DMS53 (cell line): ENCODE results near the gene ASB13.
A peak's percentile ranks its signal among the peaks of the same experiment; 100 is the strongest.

Experiments used
- DNase-seq: peaks from one replicate; lab custom pipeline; 2025; lab: John Stamatoyannopoulos, UW

Gene ASB13

DNA sequence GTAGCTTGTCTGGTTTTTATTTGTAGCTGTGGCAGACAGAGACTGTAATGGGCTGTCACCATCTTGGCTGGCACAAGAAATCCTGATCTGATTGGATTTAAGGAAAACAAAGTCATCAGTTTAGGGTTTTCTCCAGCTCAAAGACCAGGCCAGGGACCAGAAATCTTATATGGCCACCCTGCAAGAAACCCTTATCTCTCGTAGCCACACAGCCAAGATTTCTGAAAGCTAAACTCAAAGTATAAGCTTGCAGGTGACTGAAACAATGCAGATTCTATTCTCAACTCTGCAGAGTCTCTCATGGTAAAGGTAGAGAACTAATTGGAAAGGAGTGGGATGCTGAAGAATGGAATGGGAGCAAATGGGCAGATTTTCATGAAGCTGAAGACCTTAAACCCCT, 3.2 kb upstream of the ASB13 start:
- DNase-seq = no peak

DNA sequence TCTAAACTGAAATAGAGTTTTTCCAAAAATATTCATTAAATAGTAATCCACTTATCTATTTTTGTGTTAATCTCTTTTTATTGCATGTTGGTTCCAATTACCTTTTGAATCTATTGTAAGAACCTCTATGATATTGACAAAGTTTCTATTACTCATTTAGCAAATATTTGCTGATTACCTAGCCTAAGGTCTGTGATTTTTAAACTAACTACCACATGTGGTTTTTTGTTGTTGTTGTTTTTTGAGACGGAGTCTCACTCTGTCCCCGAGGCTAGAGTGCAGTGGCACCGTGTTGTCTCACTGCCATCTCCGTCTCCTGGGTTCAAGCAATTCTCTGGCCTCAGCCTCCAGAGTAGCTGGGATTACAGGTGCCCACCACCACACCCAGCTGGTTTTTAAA, 2.0 kb upstream of the ASB13 start:
- DNase-seq = peak; percentile 77

GRCh38 chr10:5666841-5667630, 641 bp upstream of the ASB13 start:
- DNase-seq = peak; percentile 48

DNA sequence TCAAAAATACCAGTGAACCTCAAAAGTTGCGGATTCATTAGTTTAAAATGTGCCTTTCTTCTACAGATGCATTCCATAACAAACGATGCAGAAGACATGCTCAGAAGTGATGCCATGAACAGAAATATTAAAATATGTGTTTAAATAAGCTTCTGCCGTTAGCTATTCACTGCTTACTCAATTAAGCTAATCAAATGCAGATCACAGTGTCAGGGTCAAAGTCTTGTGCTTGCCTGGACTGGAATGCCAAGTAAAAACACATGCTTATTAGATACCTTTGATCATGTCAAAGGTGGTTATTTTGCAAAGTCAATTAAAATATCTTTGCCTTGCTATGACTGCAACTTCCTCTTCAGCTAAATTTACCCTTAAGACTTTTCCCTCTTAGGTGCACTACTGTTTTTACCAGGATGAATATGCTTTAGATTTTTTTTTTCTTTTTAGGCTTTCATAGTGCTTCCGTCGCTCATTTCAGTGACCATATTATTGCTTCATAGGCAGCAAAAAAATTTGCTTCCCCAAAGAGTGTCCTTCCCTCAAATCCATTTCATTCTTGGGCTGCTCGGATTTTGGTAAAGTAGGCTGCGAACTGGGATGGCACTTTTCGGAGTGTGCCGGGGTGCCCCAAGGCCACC, 905 bp downstream of the ASB13 start:
- no peak for DNase-seq

DNA sequence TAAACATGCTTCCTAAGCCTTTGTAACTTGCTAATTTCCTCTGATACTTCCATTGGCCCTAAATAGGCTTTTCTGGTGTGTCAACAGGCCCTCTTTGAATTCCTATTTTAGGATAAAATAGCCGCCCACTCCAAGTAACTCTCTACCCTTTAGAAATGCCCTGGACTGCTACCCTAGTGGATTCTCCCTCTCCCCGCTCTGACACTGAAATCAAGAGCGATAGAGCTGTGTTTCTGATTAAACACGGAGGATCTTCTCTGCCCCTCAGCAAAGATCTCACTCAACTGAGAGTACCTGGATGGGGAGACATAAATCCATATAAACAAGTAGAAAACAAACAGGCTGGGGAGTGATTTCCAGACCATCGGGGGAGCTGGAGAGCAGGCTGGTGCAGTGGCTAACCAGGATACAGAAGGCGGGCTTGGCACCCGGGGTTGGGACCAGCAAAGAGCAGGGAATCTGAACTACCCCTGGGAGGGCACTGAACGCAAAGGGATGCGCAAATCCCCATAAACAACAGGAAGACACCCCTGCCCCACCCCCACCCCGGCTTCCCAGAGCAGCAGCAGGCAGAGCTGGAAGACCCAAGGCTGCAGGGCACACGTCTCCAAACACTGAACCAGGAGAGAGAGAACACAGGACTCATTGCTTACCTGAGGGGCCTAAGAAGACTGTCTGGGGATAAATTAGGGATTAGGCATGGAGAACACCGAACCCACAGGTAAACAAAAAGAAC, 2.5 kb downstream of the ASB13 start:
- peak; percentile 32 for DNase-seq

DNA sequence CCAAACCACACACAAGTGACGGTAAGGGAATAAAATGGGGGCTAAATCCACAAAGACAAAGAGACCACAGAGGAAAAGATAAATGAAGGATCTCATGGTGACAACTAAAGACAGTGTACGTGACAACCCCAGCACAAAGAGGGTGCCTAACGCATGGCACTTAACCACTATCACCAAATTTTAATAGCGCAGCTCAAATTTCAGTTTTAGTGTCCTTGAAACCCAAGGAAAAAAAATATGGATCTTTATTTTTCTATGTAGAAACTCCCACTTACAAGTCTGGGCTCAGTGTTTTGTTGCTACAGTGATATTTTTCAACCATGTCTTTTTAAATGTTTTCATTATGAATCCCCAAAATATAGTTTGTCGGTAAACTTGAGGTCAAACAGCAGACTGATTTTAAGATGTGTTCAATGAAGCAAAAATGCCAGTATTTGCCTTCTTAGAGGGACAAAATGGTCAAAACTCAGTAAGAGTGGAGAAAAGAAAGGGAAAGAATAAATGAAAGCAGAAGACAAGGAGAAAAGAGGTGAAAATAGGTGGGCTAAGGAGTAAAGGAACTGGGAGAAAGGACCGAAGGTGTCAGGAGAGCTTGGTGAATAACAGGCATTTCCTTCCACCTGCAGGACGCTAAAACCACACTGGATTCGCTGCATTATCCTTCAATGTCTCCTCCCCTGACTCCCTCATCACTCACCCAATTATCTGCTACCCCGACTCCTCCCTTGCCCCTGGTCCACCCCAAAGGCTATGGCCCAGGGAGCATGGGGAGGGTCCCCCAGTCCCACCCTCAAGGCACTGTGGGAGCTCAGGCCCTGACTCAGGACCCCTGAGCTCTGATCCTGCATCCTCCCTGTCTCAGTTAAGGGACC, 3.5 kb downstream of the ASB13 start:
- DNase-seq = no peak

DNA sequence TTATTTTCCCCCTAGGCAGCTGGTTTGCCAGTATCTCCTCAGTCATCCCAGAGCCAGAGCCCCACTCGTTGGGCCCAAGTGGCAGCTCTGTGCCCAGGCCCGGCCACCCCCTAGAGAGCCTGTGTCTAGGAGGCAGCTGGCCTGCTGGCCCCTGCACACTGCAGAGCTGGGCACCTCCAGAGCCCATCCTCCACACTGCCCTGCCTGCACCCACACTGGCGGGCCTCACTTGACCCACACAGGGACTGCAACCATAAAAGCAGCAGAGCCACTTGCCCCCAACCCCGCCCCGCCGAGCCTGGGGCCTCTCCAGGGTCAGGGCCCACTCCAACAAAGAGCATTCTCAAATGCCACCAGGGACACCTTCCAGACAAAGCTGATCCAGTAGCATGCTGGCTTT, 5.4 kb downstream of the ASB13 start:
- DNase-seq = no peak

GRCh38 chr10:5659702-5660528, 6.5 kb downstream of the ASB13 start:
- peak; percentile 82 for DNase-seq

DNA sequence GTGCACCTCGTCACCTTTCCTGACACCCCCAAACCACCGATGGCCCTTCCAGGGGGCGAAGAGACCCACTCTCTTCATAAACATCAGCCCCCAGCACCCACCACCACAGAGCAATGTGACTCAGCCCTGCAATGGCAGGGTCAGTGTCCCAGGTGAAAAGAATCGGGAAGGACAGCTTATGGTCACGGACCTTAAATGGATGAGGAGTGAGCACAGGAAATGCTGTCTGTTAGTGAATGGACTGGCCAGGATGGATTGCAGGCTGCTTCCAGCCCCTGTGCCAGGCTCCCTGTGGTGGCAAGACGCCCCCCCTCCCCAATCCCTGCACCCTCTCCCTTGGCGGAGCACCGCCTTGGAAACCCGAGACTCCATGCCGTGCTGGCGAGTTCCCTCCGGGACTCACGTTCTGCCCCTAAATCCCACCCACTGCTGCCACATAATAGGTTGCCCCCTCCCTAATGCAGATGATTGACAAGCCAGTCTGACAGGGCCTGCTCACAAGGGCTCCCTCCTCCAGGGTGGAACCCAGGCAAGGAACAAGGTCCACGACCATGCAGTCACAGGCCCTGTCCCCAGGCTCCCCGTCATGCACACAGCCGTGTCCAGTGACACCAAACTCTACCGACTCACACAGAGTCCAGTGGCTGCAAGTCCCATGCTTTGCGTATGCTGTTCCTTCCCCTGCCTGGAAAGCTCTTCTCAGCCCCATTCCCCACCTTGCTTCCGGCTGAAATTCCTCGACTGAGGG, 7.3 kb downstream of the ASB13 start:
- DNase-seq = no peak

DNA sequence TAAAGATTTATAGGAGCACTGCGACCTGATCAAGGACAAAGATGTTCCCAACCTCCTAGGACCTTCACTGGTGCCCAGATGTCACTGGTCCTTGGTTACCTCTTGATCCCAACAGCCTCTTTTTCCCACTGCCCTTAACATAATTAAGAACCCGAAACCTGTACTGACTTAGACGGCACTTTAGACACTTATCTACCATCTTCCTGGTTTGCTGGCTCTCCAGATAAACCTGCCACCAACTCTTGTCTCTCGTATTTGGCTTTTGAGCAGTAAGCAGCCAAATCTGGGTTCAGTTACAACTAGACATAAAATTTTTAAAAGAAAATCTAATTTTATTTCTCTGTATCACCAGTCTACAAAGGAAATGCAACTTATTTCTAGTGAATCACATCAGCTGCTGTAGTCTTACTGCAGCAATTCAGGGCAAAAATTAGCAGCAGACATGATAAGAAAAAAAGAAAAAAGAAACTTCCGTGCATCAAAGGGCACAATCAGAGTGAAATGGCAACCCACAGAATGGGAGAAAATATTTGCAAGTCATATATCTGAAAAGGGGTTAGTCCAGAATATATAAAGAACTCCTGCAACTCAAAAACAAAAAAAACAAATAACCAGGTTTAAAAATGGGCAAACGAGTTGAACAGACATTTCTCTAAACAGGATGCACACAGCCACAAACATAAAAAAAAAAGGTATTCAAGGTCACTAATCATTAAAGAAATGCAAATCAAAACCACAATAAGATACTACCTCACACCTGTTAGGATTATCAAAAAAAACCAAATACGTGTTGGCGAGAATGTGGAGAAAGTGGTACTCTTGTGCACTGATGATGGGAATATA, 9.4 kb downstream of the ASB13 start:
- no peak for DNase-seq

GRCh38 chr10:5655121-5655520, 11.3 kb downstream of the ASB13 start:
- no peak for DNase-seq

DNA sequence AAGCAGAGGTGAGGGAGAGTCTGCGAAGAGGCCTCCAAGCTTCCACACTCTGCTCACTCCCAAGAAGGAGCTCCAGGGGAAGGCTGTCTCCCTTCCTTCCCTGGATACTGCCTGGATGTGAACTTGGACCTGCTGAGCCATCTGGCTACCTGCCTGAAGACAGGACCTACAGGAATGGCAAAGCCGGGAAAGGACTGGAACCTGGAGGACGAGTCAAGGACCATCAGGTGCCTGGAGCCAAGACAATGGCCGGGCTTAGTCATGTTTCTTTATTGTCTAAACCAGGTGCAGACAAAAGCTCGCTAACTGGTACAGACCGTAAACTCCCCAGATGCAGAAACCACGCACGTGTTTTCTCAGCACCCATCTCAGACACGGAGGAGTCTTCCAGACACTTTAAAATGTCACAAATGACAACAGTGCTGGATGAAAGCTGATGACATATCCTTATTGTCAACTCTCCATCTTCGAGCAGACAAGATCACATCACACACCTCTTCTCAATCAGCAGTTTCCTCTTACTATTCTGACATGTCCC, 12.1 kb downstream of the ASB13 start:
- DNase-seq = peak; percentile 93

GRCh38 chr10:5652746-5653145, 13.6 kb downstream of the ASB13 start:
- no peak for DNase-seq

GRCh38 chr10:5651388-5651764, 15.0 kb downstream of the ASB13 start:
- DNase-seq = no peak

DNA sequence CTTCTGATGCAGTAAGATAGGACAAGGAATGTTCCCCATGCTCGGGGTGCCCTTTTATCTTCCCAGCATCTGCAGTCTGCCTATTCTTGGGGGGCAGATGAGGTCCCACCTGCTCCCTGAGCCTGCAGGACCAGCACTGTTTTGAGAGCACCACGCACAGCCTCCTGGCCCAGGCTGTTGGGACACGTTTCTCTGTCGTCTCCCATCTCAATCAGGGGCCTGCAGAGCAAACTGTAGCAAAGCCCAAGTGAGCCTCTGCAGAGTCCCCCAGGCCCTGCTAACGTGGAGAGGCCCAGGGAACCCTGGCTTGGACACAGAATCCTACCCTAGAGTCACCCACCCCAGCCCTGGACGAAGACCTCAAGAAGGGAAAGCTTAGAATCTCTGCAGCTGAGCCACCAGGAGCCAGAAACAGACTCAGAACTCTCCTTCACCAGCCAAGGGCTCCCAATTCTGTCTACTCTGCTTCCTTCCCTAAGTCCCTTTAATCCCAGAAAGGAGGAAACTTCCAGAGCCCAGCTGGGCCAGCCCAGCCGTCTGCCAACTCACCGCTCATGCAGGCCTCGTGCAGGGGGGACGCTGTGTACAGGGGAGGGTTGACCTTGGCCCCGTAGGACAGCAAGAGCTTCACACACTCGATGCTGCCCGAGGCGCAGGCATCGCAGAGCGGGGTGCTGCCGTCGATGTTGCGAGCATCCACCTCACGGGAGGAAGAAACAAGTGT, 15.6 kb downstream of the ASB13 start:
- DNase-seq = no peak

- DNase-seq = no peak
Measured at GRCh38 chr10:5649746-5650145, 16.6 kb downstream of the ASB13 start.

DNA sequence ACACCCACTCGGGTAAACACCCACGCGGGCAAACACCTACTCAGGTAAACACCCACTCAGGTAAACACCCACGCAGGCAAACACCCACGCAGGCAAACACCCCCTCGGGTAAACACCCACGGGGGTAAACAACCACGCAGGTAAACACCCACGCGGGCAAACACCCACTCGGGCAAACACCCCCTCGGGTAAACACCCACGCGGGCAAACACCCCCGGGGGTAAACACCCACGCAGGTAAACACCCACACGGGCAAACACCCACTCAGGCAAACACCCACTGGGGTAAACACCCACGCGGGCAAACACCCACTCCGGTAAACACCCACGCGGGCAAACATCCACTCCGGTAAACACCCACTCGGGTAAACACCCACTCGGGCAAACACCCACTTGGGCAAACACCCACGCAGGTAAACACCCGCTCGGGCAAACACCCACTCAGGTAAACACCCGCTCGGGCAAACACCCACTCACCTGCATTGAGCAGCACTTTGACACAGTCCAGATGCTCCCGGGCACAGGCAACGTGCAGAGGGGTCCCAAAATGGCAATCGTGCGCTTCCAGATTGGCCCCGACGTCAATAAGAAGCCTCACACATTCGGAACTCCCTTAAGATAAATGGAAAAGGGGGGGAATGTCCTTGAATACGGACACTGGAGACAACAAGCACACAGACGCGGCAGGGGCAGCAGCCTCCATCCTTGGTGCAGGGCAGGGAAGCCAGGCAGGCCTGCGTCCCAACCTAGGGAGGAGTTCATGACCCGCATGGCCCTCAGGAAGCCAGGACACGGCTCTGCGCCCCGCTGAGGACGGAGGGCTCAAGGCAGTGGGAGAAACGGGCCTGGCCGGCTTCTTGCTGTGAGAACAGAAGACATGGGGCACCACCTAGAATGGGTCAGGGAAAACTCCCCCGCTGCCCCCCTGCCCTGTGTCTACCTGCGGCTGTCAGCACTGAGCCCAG, 17.6 kb downstream of the ASB13 start:
- DNase-seq = peak; percentile 41
